IPS-NIHi7 (cell line): ENCODE measurements around the gene SH3PXD2A.
"Not testable (repeated sequence)": the region's sequence is repeated elsewhere in the genome, so short reads cannot be mapped to it uniquely, and the experiment has no call there.

Experiments used
- DNase-seq: peaks from one replicate; pipeline ENCODE4 v3.0.0; 2012; ENCODE audit warnings: mixed read lengths; ENCODE audit errors: extremely low spot score

Gene SH3PXD2A

DNA sequence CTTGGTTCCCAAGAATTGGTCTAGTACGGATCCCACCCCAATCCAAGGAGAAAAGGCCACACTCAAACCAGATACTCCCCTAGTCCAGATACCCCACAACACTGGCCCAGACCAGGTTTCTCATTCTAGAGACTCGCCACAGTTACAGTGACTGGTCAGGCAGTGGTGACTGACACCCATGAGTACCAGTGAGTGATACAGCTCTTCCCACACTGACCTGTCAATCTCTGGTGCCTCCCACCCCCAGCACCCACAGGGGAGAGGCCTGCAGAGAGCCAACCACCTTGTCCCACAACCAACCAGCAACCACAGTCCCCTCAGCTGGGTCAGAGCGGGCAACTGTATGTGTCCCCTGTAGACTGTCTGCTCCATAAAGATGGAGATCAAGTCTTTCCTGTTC lies 209.1 kb downstream of the SH3PXD2A start:
- no peak for DNase-seq

DNA sequence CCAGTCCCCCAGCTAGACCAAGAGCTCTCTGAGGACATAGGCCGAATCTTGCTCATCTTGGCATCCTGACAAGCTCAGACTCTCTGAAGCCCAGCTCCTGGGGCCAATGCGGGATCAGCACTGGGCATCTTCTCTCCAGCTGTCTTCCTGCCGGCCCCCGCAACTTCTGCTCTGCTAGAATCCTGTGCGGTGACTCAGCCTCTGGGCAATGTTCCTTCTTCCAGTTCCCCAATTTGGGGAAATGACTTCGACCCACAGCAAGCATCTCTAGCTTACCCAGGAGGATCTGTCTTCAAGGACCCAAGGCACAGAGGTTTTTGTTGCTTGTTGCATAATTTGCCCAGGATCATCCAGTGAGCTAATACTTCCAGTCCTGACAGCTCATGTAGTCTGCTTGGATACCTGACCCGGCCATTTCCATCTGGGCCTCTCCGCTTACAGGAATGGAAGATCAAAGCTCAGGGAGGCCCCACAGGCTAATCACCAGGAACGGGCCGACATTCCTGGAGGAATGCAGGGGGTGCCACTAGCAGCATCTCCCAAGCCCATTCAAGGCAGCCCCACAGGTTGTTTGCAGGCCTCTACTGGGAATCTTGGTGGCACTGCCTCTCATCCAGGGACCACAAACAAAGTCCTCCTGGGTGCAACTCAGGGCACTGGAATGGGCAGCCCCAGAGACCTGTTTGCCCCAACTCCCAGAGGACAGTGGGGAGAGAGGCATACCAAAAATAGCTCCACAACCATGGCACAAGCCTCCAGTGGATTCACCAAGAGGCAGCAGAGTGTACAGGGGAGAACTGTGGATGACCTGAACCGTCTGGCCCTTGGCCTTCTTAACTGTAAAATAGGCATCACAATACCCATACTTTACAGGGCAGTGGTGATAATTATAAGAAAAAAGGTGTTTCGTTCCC lies 210.0 kb downstream of the SH3PXD2A start:
- no peak for DNase-seq

DNA sequence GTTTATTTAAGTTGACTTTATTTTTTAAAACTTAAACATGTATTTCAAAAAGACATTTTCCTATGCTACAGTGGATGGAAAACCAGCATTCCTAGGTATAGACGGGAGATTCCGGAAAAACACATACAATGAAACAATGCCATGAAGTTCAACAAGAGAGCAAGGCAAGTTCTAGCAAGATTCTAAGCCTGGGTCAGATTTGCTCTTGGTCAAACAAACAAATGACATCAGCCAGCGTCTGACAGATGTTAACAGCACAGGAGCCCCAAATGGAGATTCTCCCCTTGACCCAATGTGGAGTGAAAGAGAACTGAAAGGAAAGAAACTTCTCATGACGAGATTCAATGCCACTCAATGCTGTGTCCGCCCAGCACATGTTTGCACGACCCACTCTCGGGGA lies 212.0 kb downstream of the SH3PXD2A start:
- DNase-seq = no peak

DNA sequence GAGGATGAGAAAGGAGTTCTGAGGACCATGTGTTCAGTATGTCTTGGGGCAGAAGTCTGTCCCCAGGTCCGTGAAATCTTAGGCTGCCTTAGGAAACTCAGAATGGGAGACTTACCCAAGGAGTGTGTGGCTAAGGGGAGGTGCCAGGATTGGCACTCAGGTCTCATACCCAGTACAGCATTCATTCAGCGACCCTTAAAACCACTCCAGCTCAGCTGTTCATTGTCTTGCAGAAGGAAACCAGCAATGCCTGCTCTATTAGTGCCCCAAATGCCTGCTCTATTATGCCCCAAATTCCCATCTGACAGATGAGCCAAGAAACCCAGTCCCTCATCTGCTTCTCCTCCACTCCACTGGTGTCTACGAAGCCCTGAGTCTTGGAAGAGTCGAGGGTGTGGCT lies 214.1 kb downstream of the SH3PXD2A start:
- DNase-seq = no peak

DNA sequence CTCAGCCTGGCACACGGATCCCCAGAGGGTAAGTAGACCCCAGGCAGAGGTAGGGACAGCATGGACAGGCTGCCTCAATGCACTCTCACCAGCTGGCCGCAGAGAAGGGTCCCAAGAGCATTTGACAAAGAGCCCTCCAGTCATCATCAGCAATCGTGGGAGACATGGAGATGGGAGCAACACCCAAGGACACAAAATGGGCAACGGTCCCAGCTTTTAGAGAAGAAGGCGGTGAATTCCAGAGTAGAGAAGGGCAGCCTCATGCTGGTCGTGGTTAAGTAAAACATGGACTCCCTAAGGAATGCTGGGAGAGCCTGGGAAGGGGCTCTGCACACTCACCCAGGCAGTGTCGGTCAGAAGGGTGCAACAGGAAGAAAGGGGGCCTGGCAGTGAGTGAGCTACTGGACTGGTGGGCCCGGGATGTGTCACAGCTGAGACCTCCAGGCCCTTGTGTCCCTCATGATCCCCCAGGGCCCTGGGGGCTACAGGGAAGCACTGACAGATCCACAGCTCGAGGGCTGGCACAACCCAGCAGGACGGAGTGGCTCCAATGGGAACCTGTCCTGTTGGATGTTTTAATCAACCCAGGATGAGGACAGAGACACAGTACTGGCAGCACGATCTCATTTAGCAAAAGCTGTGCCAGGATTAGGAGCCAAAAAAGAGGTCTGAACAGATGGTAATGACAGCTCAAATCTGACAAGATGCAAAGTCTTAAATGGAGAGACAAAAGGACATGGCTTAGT lies 214.8 kb downstream of the SH3PXD2A start:
- no peak for DNase-seq

DNA sequence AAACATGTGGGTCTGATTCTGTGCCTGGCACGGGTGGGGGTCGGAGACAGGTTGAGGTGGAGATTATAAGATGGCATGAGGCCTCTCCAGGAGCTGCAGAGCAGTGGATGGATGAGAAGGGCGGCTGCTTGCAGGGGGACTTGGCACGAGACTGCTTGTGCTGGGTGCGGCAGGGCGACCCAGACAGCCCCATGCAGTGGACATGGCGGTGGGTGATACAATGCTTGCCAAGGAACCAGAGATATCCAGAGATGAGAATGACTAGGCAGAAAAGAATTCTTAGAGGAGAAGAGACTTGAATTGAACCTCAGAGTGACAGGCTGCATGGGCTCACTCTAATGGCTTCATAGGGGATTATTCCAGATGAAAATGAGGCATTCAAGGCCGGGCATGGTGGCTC lies 216.4 kb downstream of the SH3PXD2A start:
- DNase-seq = no peak

DNA sequence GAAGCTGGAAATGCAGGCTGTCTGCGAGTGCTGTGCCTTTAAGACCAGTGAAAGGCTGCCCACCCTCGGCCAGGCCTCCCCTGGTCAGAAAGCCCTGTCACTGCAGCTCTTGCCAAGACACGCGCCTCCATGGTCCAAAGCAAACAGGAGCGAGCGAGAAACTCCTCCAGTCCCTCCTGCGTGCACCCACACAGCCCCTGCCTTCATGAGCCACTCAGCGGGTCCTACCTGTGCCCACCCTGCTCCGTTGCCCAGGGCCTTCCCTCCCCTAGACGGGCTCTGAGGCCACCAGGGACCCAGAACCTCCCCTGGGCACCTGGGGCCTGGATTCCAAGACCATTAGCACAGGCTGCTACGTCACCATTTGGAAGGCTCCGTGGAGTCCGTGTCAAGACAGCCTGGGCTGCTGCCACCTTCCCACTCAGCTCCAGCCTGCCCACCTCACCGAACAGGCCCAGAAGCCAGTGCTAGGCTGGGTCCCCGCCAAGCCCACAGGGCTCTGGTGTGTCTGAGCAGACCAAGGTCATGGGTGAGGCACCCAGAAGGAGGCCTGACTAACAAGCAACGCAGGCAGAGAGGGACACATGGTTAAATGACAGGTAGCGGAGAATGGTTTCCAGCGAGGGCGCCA lies 217.3 kb downstream of the SH3PXD2A start:
- DNase-seq = no peak

DNA sequence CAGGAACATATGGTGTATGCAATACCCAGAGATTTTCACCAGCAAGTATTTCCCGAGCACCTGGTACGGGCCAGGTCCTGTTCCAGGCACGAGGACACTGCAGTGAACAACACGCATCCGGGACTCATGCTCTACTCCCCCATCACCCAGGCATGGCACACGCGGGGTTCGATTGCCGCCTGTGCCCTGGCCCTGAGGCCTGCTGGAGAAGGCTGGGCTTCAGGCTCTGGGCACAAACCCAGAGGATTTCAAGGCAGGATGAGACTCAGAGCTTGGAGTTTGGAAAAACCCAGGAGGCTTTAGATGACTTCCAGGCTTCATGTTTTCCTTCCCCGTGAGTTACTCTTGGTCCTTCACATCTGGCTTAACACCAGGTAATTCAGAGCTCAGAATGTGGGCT lies 218.4 kb downstream of the SH3PXD2A start:
- no peak for DNase-seq

DNA sequence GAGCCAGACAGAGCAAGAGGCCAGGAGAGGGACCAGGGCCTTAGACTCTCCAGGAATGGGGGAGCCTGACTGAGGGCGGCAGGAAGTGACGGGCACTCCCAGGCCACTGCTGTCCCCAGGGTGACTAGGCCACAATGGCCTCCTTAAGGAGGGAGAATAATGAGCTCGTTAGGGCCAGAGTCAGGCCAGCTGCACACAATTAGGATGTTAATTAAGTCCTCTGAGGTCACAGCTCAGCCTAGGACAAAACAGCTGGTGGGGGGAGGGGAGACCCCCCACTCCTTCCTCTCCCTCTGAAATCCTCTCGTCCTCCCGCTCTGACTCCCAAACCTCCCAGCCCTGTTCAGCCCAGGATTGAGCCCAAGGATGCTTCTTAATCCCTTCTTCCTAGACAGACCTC lies 218.9 kb downstream of the SH3PXD2A start:
- DNase-seq = no peak

DNA sequence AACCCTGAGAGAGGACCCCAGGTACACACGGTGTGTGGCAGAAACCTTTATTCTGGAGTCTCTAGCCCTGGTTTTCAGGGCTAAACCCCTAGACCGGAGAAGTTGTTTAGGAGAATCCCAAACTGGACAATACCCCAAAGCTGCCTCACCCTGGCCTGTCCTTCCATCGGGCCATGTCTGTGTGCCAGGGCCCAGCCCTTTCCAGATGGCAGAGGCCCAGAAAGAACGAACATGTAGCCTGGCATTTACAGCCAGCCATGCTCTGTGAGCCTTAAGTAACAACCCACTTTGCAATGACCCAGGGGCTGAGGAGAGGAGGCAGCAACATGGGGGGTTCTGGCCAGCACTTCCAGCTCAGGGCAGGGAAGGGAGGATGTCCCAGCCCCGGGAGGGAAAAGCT lies 219.8 kb downstream of the SH3PXD2A start:
- DNase-seq = no peak

DNA sequence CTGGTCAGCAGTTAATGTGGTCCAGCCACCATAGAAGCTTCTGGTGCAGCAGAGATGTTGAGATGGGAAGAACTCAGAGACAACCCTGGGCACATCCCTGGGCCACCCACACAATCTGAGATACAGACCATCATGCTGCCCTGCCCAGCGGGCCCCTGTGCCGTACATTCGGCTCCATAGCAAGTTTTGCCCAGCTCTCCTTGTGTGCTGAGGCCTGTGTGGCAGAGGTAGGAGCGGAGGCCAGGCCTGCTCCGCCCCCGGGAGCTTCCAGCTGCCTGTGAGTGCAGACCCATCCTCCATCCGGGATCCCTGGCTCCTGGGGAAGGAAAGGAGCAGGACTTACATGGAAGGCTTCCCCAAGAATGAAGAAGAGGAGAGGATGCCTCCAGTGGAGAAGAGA lies 221.5 kb downstream of the SH3PXD2A start:
- DNase-seq = no peak

DNA sequence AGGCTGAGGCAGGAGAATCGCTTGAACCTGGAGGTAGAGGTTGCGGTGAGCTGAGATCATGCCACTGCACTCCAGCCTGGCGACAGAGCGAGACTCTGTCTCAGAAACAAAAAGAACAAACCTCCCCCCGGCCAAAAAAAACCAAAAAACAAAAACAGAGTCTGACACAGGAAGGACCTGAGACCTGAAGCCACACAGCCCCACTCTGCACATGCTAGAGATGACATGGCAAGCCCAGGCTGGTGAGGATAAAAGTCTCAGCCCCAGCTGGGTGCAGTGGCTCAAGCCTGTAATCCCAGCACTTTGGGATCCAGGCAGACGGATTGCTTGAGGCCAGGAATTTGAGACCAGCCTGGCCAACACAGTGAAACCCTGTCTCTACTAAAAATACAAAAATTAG lies 222.5 kb downstream of the SH3PXD2A start:
- not testable (repeated sequence) for DNase-seq

DNA sequence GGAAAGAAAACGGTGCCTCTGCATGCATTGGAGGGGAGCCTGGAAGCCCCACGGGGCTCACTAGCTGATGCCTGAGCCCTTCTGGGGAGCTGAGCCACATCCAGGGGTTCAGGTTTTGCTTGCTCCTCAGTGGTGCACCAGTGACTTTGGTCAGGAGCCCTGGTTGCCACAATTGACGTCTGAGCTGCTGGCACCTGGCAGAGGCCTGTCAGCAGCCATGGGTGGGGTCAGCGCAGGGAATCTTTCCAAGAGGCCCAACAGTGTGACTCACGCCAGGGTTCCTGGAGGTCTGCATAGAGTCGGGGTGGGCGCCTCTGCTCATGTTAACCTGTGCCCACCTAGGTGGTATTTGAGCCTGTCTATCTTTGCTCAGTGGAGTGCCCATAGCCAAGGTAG lies 223.1 kb downstream of the SH3PXD2A start:
- no peak for DNase-seq

DNA sequence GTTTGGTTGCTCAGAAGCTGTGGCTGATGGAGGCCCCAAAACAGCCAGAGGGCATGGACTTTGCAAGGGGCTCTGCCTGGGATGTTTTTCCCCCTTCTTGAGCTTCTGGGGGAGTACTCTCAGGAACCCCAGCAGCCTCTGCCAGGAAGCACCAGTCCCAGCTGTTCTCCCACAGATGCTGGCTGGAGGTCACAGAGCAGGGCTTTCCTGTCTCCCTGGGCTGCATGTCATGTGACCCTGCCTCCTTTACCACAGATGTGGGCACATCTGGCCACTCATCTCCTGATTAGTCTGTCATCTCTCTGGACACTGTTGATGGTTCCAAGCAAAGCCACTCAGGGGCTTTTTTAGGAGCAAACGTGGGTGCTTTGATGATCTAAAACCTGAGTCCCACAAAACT lies 225.2 kb downstream of the SH3PXD2A start:
- no peak for DNase-seq

DNA sequence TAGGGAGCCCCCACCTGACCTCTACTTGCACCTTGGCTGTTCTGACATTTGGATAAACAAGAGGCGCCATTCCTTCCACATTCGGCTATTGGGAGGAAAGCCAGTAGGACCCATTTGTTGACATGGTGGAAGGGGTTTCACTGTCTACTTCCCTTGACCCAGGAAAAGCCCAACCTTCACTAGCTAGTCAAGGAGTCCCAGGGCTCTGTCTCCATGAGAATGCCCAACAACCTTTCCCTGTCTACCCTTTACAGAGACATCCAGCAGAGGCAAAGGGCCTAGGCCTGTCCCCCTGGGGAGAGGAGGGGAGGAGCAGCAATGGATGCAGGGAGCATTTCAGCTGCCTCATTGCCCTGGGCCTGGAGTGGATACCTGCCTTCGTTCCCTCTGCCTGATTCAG lies 225.8 kb downstream of the SH3PXD2A start:
- DNase-seq = no peak

DNA sequence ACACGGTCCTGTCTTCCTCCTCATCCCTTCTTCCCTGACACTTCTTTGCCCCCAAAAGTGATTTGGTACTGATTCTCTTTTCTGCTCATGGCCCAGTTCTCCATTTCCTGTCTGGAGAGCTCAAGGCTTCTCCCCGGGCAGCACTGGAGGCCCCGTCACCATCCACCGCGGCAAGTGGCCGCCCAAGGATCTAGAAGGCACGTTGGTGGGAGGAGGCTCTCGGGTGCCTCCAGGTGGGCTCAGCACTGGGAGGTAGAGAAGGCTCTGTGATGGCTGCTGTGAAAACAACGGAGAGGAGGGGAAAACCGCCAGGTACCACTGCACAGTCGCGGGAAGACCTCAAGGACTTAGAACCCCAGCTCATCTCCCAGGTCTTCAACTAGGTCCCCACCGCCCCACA lies 227.5 kb downstream of the SH3PXD2A start:
- no peak for DNase-seq

DNA sequence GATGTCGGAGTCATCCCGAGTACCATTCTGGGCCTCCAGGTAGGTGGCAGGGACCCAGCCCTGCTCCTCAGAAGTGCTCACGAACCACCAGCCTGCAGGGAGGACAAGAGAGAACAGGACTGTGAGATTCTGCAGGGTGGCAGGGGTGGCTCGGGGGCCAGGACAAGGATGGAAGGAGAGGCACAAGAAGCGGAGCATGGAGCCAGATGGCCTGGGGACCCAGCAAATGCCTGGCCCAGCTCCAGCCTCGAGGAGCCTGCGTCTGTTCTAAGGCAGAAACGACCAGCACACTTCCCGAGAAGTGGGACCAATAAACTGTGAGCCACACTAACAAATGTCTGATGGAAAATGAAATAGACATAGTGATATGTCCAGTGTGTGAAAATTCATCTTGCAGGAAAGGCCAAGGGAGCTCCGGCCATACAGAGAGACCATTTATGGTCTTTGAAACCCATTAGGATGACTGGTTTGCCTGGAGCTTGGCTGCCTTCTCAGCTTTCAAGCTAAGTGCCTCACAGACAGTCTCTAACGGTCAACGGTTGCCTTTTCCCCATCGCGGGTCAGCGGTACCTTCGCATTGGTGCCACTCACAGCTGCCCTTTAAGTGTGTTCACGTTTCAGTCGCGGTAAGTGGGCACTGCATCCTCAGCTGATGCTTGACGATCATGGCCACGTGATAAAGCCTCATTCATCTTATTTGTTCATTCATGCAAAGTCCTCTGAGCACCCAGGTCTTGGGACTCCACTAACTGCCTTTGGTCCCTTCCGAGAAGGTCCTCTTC lies 228.1 kb downstream of the SH3PXD2A start:
- DNase-seq = no peak

DNA sequence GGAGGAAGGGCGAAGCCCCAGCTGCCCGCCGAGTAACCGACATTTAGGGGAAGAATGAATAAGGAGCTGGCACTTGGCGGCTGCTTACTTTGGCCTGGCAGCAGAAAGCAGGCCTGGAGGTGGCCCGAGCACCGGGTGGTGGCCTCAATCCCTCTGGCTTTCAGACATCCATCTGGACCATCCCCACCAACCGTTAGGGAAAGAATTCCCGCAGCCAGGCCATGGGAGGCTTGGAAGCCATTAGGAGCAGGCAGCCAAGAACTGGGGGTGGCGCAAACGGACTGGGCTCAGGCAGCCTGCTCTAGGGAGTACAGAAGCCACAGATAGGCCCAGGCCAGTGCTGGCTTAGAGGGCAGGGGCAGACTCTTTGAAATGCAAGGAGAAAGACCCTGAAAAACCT lies 229.2 kb downstream of the SH3PXD2A start:
- no peak for DNase-seq

DNA sequence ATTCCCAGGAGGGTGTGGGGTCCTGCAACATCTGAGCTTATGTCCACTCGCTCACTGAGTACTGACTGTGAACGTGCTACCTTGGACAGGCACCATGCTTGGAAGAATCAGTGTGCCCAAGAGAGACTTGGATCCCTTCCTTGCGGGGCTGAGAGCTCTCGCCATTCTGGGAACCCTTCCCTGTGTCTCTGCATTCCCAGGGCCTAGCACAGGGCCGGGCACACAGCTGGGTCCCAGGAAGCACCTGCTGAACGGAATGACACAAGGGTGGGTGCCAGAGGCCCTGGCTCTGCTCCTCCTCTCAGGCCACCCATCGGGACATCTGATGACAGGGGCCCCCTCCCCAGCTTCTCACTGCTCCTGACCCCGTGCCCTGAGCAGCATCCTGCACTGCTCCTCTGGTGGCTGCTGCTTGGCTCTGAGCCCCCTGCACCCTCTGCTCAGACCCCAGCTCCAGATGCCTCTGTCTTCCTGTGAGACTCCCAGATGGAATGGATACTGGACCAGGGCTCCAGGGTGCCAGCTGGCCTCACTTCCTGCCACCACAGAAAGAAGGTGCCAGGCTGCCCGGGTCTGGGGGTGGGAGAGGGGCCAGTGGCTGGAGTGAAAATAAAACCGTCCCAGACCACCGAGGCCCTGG lies 232.3 kb downstream of the SH3PXD2A start:
- DNase-seq = no peak

DNA sequence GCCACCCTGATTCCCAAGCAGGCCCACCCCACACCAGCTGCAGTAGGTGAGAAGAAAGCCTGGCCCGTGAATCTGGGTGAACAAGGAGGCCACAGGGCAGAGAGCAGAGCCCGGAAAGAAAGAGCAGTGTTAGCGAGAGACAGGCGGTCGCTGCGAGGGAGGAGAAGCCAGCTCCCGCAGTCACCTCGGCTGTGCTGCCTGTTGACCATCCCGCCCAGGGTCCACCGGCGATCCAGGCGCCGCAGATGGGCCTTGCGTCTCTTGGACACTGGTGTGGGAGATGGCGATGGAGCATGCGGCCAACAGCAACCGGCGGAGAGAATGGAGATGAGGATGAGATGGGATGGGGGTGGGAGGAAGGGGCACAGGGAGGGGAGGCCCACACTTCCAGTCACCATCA lies 233.1 kb downstream of the SH3PXD2A start:
- no peak for DNase-seq

DNA sequence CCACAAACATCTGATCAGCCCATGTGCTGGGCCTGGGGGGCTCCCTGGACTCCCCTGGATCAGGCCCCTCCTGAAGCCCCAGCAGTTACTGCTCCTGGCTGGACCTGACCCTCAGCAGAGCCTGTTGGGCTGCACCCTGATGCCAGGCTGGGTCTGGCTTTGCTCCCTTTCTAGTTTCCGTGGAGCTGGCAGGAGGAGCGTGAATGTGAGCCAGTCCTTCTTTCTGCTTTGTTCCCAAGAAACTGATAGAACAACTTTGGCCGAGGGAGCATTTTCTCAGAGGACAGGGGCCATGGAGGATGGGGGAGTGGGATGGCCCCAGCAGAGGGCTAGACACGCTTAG lies 233.6 kb downstream of the SH3PXD2A start:
- DNase-seq = no peak
